HG02678 (cell line): ENCODE results near the gene SAP25.
A peak's percentile ranks its signal among the peaks of the same experiment; 100 is the strongest.

Experiments
- ATAC-seq: cut with Tn5 transposase; IDR thresholded peaks from one replicate; pipeline ENCODE4 v1.9.1; 2021; ENCODE audit warnings: mild to moderate bottlenecking, moderate library complexity; ENCODE audit not compliant: unreplicated experiment

The SAP25 gene

DNA sequence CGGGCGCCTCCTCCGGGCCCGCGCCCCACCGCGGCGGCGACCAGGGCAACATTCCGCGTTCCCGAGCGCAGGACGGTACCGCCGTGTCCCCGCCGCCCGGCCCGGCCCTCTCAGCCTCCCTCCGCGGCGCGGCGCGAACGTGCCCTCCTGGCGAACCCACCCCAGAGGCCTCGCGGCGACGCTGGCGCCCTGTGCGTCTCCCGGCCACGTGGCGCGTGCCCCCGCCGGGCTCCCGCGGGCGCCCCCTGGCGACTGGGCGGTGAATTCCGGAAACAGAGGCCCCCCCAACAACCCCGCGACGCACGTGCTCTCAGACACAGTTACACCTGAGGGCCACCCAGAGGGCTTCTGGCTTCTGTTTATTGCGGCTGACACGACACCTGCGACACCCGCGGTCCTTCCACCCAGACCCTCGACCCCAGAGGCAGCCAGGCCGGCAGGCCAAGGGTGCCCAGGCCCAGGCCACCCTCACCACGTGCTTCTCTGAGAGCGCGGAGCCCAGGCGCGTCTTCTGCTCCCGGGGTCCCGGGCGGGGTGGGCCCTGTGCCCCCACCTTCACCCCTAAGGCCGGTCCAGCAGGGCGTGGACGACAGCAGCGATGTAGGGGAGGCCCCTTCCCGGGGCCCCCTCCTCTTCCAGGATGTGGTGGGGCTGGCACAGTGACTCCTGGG is at the start of gene SAP25:
TSS of gene SAP25 (minus strand) at position 210 of the 671 bp plus-strand sequence. CDS start at position 52, 158 bp downstream.
- no peak for ATAC-seq

GRCh38 chr7:100621554-100621953 is 47.9 kb upstream of the SAP25 start:
- no peak for ATAC-seq

GRCh38 chr7:100620804-100621203 is 47.1 kb upstream of the SAP25 start:
- no peak for ATAC-seq

DNA sequence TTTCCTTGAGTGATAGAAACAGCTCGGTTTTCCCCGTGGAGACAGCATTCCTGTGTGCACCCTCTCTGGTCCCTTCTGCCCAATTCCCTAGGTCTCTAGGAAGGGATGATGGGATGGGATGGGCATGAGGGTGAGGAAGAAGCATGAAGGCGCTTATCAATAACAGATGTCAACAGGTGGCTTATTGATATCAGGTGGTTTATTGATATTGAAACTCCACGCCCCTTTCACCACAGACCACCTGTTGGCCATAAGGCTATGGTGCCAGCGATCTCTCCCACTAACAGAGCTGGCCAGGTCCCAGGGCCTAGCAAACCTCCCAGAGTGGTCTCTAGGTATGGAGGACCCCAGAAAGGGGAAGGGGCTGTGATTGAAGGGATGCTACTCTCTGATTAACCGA is 46.5 kb upstream of the SAP25 start:
- no peak for ATAC-seq

- ATAC-seq = no peak
These were observed 40.7 kb upstream of the SAP25 start for GRCh38 chr7:100614308-100614861.

DNA sequence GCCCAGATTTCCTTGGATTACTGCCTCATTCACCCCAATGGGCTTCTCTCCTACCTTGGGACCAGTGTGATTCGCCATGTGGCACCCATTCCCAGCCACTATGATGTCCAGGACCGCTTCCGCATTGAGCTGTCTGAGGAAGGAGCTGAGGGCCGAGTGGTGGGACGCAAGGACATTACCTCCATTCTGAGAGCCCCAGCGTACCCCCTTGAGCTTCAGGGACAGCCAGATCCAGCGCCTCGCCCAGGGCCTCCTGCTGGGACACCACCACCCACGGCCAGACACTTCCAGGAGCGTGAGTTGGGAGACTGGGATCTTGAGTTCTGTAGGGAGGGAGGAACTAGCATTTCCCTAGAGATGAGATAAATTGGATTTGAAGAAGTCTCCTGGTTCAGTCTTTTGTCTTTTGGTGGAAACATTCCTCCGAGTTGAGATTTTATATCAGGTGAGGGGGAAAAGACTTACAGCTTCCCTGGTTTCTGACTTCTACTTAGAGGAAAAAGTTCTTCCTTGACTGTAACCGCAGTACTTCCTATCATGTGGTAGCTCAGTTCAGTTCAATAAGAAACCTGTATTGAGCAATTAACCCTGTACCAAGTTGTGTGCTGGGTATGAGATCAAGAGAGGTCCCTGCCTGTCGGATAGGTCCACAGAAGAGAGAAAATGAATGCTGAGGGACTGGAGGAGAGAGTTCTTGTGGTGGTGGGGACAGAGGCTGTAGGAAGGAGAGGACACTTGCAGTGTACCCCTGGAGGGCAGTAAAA is 39.9 kb upstream of the SAP25 start:
- ATAC-seq = no peak

DNA sequence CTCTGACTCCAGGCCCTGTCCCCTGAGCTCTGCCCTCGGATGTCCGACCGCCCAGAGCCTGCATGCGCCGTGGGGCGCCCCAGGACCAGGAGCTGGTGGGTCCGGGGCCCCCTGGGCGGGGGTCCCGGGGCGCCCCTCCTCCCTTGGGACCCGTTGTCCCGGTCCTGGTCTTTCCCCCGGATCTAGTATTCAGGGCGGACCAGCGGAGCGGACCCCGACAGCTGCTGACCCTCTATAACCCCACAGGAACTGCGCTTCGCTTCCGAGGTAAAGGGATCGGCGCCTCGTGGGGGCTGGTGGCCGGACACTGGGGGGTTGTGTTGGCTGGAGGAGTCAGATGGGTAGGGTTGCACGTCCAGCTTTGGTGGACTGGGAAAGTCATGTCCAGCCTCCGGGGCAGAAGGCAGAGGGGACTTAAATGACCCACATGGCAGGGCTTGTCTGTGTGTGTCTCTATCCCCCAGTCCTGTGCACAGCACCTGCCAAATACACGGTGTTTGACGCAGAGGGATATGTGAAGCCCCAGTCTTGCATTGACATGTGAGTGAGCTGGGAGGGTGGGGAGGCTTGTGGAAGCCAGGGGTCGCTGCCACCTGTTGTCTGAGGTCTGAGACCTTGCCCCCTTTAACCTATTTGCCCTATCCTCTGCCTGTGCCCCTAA is 39.2 kb upstream of the SAP25 start:
- ATAC-seq = no peak

DNA sequence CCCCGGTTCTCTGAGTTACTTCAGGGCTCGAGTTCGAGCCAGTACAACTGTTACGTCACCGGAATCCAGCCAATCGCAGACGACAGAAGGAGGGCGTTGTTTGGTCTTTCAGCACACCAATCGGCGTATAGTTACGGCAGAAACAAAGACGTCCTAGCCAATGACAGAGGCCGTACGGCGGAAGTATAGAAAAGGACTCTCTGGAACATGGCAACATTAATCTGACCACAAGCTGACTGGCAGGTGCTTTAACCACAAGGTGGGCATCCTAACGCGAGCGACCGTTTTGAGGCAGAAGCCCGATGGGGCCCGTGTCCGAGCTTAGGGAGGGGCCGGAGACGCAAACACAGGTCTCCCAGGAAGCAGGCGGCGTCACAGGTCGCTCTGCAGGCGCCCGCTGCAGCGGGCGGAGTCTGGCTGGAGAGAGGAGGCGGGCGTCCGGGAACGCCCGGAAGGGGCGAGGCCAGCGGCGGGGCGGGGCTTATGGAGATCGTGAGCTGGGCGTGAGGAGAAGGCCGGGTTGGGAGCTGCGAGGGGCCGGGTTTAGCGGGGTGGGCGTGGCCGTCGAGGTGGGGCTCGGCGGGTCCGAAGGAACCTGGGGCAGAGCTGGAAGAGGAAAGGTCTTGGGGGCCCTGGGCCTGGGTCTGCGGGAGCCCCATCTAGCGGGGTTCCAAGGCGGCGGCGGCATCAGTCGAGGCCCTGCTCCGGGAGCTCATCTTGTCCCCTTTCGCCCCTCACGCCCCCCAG is 38.5 kb upstream of the SAP25 start, which contains the start of gene MOSPD3:
TSS of gene MOSPD3 (plus strand) at position 558 of the 747 bp plus-strand sequence. CDS start 252 bp downstream, outside the sequence.
- peak; percentile 90 for ATAC-seq

GRCh38 chr7:100609958-100610357 is 36.3 kb upstream of the SAP25 start:
- ATAC-seq = no peak

GRCh38 chr7:100607111-100607510 is 33.4 kb upstream of the SAP25 start:
- no peak for ATAC-seq

- ATAC-seq = no peak
These were observed 32.6 kb upstream of the SAP25 start for GRCh38 chr7:100606313-100606712.

DNA sequence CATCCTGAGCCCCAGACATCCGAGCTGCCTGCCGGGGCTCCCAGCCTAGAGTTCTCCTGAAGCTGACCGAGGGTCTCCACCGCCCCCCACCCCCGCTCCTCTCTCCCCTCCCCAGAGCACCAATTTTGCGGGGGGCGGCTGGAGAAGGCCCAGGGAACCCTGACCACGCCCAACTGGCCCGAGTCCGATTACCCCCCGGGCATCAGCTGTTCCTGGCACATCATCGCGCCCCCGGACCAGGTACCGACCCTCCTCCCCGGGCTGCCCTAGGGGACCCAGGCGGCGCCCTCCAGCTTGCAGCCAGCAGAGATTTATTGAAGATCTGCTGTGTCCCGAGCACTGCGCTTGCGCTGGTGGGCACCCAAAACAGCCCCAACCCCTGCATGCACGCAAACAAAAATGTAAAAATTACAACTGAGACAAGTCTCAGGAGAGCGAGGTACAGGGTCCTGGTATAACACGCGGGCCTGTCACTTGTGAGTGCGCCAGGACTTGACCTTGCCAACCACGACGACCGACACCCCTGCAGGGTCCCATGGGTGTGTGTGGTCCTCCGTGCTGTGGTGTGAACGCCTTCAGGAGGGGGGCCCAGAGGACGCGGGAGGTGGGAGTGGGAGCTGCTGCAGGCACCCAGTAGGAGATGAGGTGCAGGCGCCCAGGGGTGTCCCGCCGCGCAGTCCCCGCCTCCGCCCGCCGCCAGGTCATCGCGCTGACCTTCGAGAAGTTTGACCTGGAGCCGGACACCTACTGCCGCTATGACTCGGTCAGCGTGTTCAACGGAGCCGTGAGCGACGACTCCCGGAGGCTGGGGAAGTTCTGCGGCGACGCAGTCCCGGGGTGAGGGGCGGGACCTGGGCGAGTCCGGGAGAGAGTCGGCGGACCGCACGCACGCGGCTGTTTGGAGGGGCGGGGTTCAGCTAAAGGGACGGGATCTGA is 31.5 kb upstream of the SAP25 start:
- no peak for ATAC-seq

- ATAC-seq = peak; percentile 70
These were observed 30.6 kb upstream of the SAP25 start for GRCh38 chr7:100604028-100604975.

DNA sequence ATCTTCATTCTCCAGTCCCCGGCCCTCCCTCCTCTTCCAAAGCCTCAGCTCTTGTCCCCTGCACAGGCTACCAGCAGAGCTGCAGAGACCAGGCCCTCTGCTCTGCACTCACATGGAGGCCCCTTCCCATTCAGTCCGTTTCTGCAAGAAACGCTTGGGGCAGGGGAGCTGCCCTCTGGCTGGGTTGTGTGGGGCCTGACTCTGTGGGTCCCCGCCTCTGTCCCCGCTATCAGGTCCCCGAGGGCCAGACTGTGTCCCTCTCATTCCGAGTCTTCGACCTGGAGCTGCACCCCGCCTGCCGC is 30.0 kb upstream of the SAP25 start:
- peak; percentile 17 for ATAC-seq

- no peak for ATAC-seq
These were observed 29.4 kb upstream of the SAP25 start for GRCh38 chr7:100602889-100603725.

DNA sequence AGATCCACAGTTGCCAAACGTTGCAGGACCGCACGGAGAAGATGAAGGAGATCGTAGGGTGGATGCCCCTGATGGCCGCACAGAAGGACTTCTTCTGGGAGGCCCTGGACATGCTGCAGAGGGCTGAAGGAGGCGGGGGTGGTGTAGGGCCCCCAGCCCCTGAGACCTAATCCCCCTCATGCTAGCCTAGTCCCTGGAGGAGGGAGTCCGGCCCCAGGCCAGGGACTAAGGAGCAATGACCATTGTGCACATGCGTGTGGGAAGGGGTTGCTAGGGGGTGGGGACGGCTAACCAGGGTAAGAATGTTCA is 27.0 kb upstream of the SAP25 start:
- ATAC-seq = no peak

DNA sequence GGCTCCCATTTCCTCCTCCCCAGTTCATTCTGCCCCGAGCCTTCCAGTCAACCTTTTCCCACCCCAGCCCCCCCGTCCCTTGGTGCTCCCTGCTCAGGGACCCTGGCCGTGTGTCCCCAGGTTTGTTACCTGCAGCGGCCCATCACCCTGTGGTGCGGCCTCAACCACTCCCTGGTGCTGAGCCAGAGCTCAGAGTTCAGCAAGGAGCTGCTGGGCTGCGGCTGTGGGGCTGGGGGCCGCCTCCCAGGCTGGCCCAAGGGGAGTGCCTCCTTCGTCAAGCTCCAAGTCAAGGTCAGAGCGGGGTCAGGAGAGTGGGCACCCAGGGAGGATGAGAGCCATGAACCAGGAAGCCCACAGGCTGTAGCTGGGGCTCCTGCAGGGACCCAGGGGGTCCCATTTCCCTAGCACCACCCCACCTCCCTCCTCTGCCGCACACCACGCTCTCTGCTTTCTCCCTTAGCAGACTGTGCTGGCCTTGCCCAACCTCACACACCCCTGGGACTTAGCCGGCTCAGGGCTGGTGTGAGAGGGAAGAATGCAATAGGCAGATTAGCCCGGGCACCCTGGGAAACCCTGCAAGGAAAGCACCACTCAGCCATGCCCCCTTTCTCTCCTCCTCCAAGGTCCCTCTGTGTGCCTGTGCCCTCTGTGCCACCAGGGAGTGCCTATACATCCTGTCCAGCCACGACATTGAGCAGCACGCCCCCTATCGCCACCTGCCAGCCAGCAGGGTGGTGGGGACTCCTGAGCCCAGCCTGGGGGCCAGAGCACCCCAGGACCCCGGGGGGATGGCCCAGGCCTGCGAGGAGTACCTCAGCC is 26.4 kb upstream of the SAP25 start:
- no peak for ATAC-seq
